CD4-positive, alpha-beta T cell (primary cell): Measurements from ENCODE around the gene NUDT17. TPM values are rescaled to one million over a fixed set of nuclear protein-coding genes. Genes with fewer than 3 reads are reported as not detected.

ENCODE experiments used
- ATAC-seq: fragments of 200-7000 bp; cut with Tn5 transposase; one replicate; pipeline ENCODE4 v1.10.0; 2022; ENCODE audit warnings: mild to moderate bottlenecking; ENCODE audit not compliant: poor library complexity
- CTCF ChIA-PET: fragments of 350-600 bp; sonication (Branson Sonifier 250); formaldehyde crosslinking; loops from one replicate; lab custom pipeline; 2021; ENCODE audit warnings: antibody characterized with exemption, inconsistent platforms; lab: Charles Lee
- POLR2A ChIA-PET: fragments of 350-600 bp; sonication (Branson Sonifier 250); formaldehyde crosslinking; loops from one replicate; lab custom pipeline; 2021; ENCODE audit warnings: antibody characterized with exemption, inconsistent platforms; lab: Charles Lee
- DNase-seq, 14 experiments: peaks; one replicate each; pipeline ENCODE4 v3.0.0-alpha.2; 2013 to 2020; ENCODE audit warnings: mixed read lengths in 2 of 14
- H3K27ac ChIP-seq, 2 donors: one replicate each; pipeline versions ENCODE4 v1.5.1 to v1.7.0; 2013; ENCODE audit warnings: low read length in 2 of 2, low read depth in 1 of 2, mild to moderate bottlenecking in 1 of 2
- H3K27me3 ChIP-seq, 2 experiments: 1 replicate in 1 of 2; 2 replicates in 1 of 2; pipeline versions ENCODE4 v1.6.1 to v1.7.0; 2013; ENCODE audit warnings: low read length in 2 of 2, control low read depth in 1 of 2, mild to moderate bottlenecking in 1 of 2, moderate library complexity in 1 of 2; ENCODE audit not compliant: insufficient read depth in 2 of 2, control insufficient read depth in 1 of 2
- H3K36me3 ChIP-seq: one replicate; pipeline ENCODE4 v1.6.1; 2013; ENCODE audit warnings: low read length, control low read depth; ENCODE audit not compliant: insufficient read depth
- H3K4me1 ChIP-seq: one replicate; pipeline ENCODE4 v1.6.1; 2013; ENCODE audit warnings: low read length, control low read depth; ENCODE audit not compliant: insufficient read depth
- H3K4me3 ChIP-seq: one replicate; pipeline ENCODE4 v1.5.1; 2013; ENCODE audit warnings: mild to moderate bottlenecking, low read length, moderate library complexity
- H3K9me3 ChIP-seq, 2 experiments: 1 replicate in 1 of 2; 2 replicates in 1 of 2; pipeline versions ENCODE4 v1.6.1 to v1.7.0; 2013; ENCODE audit warnings: low read length in 2 of 2, mild to moderate bottlenecking in 2 of 2, control low read depth in 1 of 2, moderate library complexity in 1 of 2; ENCODE audit not compliant: control insufficient read depth in 1 of 2, insufficient read depth in 1 of 2
- H3K27ac Mint-ChIP-seq: one replicate; pipeline ENCODE4 v1.8.0; 2020; ENCODE audit warnings: mixed read lengths
- H3K27me3 Mint-ChIP-seq: one replicate; pipeline ENCODE4 v1.8.0; 2021; ENCODE audit warnings: mixed read lengths
- H3K36me3 Mint-ChIP-seq: one replicate; pipeline ENCODE4 v1.8.0; 2021; ENCODE audit warnings: low read depth, mixed read lengths
- H3K4me1 Mint-ChIP-seq: one replicate; pipeline ENCODE4 v1.8.0; 2021; ENCODE audit warnings: low read depth, mixed read lengths
- H3K4me3 Mint-ChIP-seq: one replicate; pipeline ENCODE4 v1.8.0; 2020; ENCODE audit warnings: mild to moderate bottlenecking, mixed read lengths
- H3K9me3 Mint-ChIP-seq: one replicate; pipeline ENCODE4 v1.8.0; 2020; ENCODE audit warnings: mixed read lengths
- CTCF ChIP-seq: fragments of 200-600 bp; IDR thresholded peaks from one replicate; pipeline ENCODE4 v1.8.0; 2022; ENCODE audit warnings: antibody characterized with exemption, mild to moderate bottlenecking
- intact Hi-C, 2 experiments: fragments of 100-400 bp; cut with DNase I in 1 of 2; cut with micrococcal nuclease in 1 of 2; formaldehyde crosslinking; loops; one replicate each; pipeline versions ENCODE4 v1.15.1 to v1.9.0; 2023 to 2025; cut with DNase I, micrococcal nuclease
- total RNA-seq, 174 experiments: library from RNA in 2 of 174; stranded (reverse) in 2 of 174; gene quantifications; one replicate each; pipeline ENCODE4 v1.2.3 and lab custom pipeline; 2021 to 2026

Gene NUDT17
- total RNA-seq, 2 experiments from 2014 or later: 1.6 to 2.8 TPM

GRCh38 chr1:145837656-145838055 is 7.8 kb upstream of the NUDT17 start:
- H3K9me3 ChIP-seq: no peaks in the 10 kb centered on the region
- Mint-ChIP-seq H3K4me1 (no peaks in the 10 kb centered on the region), H3K27me3 (no peaks in the 10 kb centered on the region), H3K9me3 (no peaks in the 10 kb centered on the region), H3K27ac (no peak overlapping the region), H3K36me3 (peaks cover 93% of the 10 kb centered on the region), H3K4me3 (no peak overlapping the region)
- intact Hi-C loops: no loop called here
- no peak overlapping the region for H3K4me3 ChIP-seq
- ATAC-seq (no peak), DNase-seq (no peak)
- ChIA-PET CTCF (no interaction called here), POLR2A (no interaction called here)
- no peak for TF ChIP-seq CTCF
- no peak overlapping the region for H3K27ac ChIP-seq
- peaks cover 94% of the 10 kb centered on the region for H3K36me3 ChIP-seq
- H3K27me3 ChIP-seq: no peaks in the 10 kb centered on the region
- H3K4me1 ChIP-seq: no peaks in the 10 kb centered on the region

- H3K9me3 ChIP-seq: no peaks in the 10 kb centered on the region
- CTCF ChIA-PET: interaction anchor here (5.4 kb wide), 1 partner anchor 15 kb away, joined by 71 read pairs; the partner anchor contains the start of gene PIAS3
- no peaks in the 10 kb centered on the region for H3K9me3 Mint-ChIP-seq
- intact Hi-C loops: no loop called here
- H3K27me3 Mint-ChIP-seq: no peaks in the 10 kb centered on the region
- no peak overlapping the region for H3K4me3 ChIP-seq
- POLR2A ChIA-PET: interaction anchor here (1.1 to 6.8 kb wide), 3 partner anchors 15 to 115 kb away, joined by 5 to 120 read pairs (median 6); partner anchors contain the start of genes LIX1L, PIAS3, POLR3C and RNF115
- peaks cover 47% of the 10 kb centered on the region for H3K36me3 ChIP-seq
- H3K4me3 Mint-ChIP-seq: no peak overlapping the region
- H3K36me3 Mint-ChIP-seq: peaks cover 52% of the 10 kb centered on the region
- H3K27ac ChIP-seq: no peak overlapping the region
- no peak overlapping the region for H3K27ac Mint-ChIP-seq
- ATAC-seq (no peak), DNase-seq (no peak)
- peaks cover 20% of the 10 kb centered on the region for H3K4me1 ChIP-seq
- no peaks in the 10 kb centered on the region for H3K27me3 ChIP-seq
- no peak for TF ChIP-seq CTCF
- H3K4me1 Mint-ChIP-seq: peaks cover 7% of the 10 kb centered on the region
Observed at GRCh38 chr1:145843031-145843430, 2.4 kb upstream of the NUDT17 start.

- H3K4me1 Mint-ChIP-seq: peaks cover 11% of the 10 kb centered on the region
- Histone ChIP-seq H3K27me3 (no peaks in the 10 kb centered on the region), H3K9me3 (no peaks in the 10 kb centered on the region), H3K36me3 (peaks cover 43% of the 10 kb centered on the region), H3K27ac (no peak overlapping the region), H3K4me3 (peak overlapping the region; percentile 77), H3K4me1 (peaks cover 20% of the 10 kb centered on the region)
- ChIA-PET POLR2A (interaction anchor here (0.5 to 6.8 kb wide), 27 partner anchors 13 to 201 kb away, joined by 3 to 120 read pairs (median 4); partner anchors contain the start of genes ANKRD34A, ANKRD35, LIX1L and PEX11B), CTCF (interaction anchor here (0.8 to 5.4 kb wide), 36 partner anchors 9 to 194 kb away, joined by 3 to 71 read pairs (median 7); partner anchors contain the start of genes ANKRD34A, ANKRD35, ITGA10 and LIX1L)
- no peaks in the 10 kb centered on the region for H3K9me3 Mint-ChIP-seq
- ATAC-seq (peak; percentile 64), DNase-seq (no peak)
- H3K36me3 Mint-ChIP-seq: peaks cover 44% of the 10 kb centered on the region
- intact Hi-C loops: loop anchor here (1.0 to 2.0 kb wide), 5 partner anchors 14 to 168 kb away; partner anchors contain the start of genes ITGA10 (in 1 of the 2) and PIAS3 (in 1 of the 2)
- H3K4me3 Mint-ChIP-seq: no peak overlapping the region
- no peaks in the 10 kb centered on the region for H3K27me3 Mint-ChIP-seq
- no peak overlapping the region for H3K27ac Mint-ChIP-seq
- TF ChIP-seq CTCF: no peak
Observed at GRCh38 chr1:145845144-145845513, 301 bp upstream of the NUDT17 start.
